ENCODE measurements around the gene ZNF516.

The ZNF516 gene

DNA sequence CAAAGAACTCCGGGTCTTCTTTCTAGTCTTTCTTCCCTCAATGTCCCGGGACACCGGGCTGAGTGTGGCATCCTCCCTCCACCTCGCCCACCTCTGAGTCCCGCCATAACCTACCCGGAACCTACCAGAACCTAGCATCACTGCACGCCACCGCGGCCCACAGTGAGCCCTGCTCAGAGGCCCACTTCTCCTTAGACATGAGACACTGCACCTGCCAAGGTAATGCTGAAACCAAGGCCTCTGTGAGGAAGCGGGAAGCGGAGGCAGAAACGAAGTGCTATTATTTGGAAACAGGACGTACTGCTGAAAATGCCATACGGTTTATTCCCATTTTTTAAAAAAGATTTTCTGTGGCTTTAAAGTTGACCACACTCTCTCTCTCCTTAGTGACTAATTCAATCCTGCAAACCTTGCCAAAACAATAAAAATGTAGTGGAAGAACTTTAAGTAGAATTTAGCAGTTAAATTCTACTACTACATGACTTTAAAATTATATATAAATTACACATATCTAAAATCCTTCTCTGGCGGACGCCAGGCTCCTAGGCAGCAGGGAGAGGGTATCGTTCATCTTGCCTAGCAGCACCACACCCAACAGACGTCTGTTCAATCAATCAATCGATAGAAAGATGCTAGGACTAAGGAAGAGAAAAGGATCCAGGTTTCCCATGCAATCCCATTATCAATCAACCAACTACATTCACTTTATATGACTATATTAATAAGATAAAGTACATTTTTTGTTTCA is 82.0 kb downstream of the ZNF516 start:
- Histone ChIP-seq H3K36me3 (peaks cover 7% of the 10 kb centered on the region), H3K27me3 (no peaks in the 10 kb centered on the region), H3K9me3 (no peaks in the 10 kb centered on the region), H3K4me1 (ENCODE audit: control insufficient read depth in 1 of 2, insufficient read depth in 1 of 2, low read depth in 1 of 2, low read length in 1 of 2) (peaks cover 77 to 83% of the 10 kb centered on the region in 2 experiments), H3K4me3 (ENCODE audit: low read depth in 1 of 2, low read length in 1 of 2) (no peak overlapping the region), H3K27ac (peak overlapping the region; percentile 65)
- TF ChIP-seq, protein P1, sequence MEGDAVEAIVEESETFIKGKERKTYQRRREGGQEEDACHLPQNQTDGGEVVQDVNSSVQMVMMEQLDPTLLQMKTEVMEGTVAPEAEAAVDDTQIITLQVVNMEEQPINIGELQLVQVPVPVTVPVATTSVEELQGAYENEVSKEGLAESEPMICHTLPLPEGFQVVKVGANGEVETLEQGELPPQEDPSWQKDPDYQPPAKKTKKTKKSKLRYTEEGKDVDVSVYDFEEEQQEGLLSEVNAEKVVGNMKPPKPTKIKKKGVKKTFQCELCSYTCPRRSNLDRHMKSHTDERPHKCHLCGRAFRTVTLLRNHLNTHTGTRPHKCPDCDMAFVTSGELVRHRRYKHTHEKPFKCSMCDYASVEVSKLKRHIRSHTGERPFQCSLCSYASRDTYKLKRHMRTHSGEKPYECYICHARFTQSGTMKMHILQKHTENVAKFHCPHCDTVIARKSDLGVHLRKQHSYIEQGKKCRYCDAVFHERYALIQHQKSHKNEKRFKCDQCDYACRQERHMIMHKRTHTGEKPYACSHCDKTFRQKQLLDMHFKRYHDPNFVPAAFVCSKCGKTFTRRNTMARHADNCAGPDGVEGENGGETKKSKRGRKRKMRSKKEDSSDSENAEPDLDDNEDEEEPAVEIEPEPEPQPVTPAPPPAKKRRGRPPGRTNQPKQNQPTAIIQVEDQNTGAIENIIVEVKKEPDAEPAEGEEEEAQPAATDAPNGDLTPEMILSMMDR (IDR thresholded peaks at IDR 0.05), result no peak

DNA sequence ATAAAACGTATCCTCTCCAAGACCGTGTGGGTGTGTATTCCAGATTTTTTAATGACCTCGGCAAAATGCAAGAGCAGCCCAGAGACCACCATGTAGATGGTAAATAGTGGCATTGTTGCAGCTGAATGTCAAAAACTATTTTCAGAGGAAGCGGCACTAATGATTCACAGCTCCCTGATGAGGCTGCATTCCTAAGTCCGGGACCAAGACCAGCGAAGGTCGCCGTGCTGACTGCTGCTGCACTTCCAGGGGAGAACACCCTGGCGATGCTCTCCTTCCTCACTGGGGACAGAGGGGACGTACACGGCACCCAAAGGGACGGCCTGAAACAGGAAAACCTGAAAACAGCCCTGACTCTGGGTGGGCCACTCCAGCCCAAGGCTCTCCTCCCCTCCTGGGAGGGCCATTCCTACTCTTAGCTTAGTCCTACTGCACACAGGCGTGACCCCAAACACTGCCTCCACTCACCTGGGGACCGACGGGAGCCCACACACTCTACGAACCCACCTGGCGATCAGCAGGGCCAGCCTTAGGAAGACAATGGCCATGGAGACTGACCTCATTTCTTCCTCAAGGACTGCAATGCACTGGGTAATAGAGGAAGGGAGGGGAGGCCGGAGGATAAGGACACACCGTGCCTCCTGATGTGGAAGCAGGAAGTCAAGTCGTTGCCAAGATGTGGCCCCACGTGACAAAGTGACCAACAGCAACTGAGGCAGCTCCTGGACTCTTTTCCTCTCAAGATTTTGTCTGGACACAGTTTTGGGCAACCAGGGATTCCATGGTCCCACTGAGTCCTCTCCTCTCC is 82.8 kb downstream of the ZNF516 start:
- TF ChIP-seq, protein P1 (IDR thresholded peaks at IDR 0.05), result no peak
- Histone ChIP-seq H3K36me3 (peaks cover 13% of the 10 kb centered on the region), H3K27me3 (no peaks in the 10 kb centered on the region), H3K4me3 (ENCODE audit: low read depth in 1 of 2, low read length in 1 of 2) (peak overlapping the region in 1 of 2 experiments; percentile 9), H3K4me1 (ENCODE audit: control insufficient read depth in 1 of 2, insufficient read depth in 1 of 2, low read depth in 1 of 2, low read length in 1 of 2) (peaks cover 77 to 83% of the 10 kb centered on the region in 2 experiments), H3K27ac (peak overlapping the region; percentile 65), H3K9me3 (no peaks in the 10 kb centered on the region)

DNA sequence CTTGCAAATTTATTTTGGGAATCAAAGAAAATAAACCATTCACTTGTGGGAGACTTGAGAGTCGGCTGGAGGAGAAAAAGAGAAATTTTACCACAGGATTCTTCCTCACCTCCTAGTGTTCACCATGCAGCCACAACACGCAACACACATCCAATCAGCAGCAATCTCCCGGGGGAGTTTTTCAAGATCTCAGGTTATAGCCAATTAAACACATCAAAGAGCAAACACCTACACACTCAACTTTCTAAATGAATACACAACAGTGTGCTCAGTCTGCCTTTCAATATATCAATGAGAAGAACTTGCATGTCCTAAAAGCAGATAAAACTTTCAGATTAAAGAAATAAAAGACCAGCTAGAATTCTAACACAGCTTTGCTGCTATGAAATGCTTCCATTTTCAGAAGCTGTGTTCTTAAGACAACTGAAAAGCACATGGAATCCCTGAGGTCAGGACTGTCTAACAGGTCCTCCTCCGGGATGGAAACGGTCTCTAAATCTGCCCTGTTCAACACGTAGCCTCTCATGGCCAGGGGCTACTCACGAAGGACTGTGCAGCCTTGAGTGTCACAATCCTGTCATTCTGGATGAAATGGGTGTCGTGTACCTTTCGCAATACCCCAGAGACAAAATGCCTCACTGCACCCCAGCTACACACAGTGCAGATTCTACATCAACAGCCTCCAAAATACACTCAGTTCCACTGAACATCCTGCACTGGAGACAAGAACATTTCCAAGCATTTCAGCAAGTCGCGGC is 84.2 kb downstream of the ZNF516 start:
- Histone ChIP-seq H3K4me3 (ENCODE audit: low read depth in 1 of 2, low read length in 1 of 2) (no peak overlapping the region), H3K4me1 (ENCODE audit: control insufficient read depth in 1 of 2, insufficient read depth in 1 of 2, low read depth in 1 of 2, low read length in 1 of 2) (peaks cover 78 to 84% of the 10 kb centered on the region in 2 experiments), H3K9me3 (no peaks in the 10 kb centered on the region), H3K27ac (peak overlapping the region; percentile 65), H3K36me3 (peaks cover 19% of the 10 kb centered on the region), H3K27me3 (no peaks in the 10 kb centered on the region)
- TF ChIP-seq, protein P1 (IDR thresholded peaks at IDR 0.05), result no peak

DNA sequence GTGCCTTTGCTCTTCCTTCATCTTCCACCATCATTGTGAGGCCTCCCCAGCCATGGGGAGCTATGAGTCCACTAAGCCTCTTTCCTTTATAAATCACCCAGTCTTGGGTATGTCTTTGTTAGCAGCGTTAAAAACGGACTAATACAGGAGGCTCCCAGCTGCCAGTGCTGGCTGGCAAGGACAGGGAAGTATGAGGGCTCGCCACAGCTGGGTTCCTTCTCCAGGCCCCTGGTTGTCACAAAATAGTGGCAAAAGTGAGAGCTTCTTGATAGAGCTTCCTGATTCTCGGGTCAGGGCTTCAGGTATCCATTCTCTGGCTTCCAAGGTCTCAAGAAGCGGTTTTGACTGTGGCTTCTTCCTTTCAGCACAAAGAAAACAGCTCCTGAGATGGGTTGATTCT is 85.0 kb downstream of the ZNF516 start:
- Histone ChIP-seq H3K9me3 (no peaks in the 10 kb centered on the region), H3K36me3 (peaks cover 27% of the 10 kb centered on the region), H3K4me3 (ENCODE audit: low read depth in 1 of 2, low read length in 1 of 2) (no peak overlapping the region), H3K4me1 (ENCODE audit: control insufficient read depth in 1 of 2, insufficient read depth in 1 of 2, low read depth in 1 of 2, low read length in 1 of 2) (peaks cover 84 to 86% of the 10 kb centered on the region in 2 experiments), H3K27me3 (no peaks in the 10 kb centered on the region), H3K27ac (peak overlapping the region; percentile 65)
- TF ChIP-seq, protein P1 (IDR thresholded peaks at IDR 0.05), result no peak

DNA sequence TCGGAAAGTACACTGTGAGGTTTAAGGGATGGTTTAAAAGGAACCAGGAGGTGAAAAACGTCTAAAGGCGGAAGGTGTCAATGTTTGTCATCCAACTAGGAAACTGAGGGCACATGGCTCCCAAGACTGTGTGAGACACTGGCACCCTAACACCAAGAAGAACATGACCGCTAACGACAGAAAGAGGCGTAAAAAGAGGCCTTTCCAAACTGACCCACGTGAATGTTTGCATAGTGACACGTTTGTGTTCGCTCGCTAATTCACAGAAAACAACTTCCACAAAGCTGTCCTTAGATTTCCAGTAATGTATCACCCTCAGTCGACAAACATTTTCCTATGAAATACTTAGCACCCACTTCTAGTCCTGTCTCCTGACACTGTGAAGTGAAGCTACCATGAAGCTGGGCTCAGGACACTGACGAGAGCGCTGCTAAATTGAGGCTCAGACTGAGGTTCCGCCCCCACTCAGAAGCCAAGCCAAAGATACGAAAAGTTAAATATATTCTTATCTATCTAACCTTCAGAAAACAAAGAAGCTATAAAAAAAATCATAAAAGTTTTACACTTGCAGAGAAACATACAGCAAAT is 86.5 kb downstream of the ZNF516 start:
- no peaks in the 10 kb centered on the region for H3K27me3 ChIP-seq
- H3K36me3 ChIP-seq, result peaks cover 41% of the 10 kb centered on the region
- H3K4me1 ChIP-seq (ENCODE audit: control insufficient read depth in 1 of 2, insufficient read depth in 1 of 2, low read depth in 1 of 2, low read length in 1 of 2), result peaks cover 87 to 89% of the 10 kb centered on the region in 2 experiments
- H3K27ac ChIP-seq, result peak overlapping the region; percentile 1
- no peaks in the 10 kb centered on the region for H3K9me3 ChIP-seq
- TF ChIP-seq, protein P1 (IDR thresholded peaks at IDR 0.05), result no peak
- H3K4me3 ChIP-seq (ENCODE audit: low read depth in 1 of 2, low read length in 1 of 2), result no peak overlapping the region

Measured in neutrophil (primary cell).